Panc1 (cell line): ENCODE results near the gene NDUFA11. TPM values are rescaled to one million over a fixed set of nuclear protein-coding genes. Genes with fewer than 3 reads are reported as not detected.

Source experiments
- ATAC-seq: fragments of 200-7000 bp; cut with Tn5 transposase; 2 replicates; pipeline ENCODE4 v1.9.1; 2020; ENCODE audit warnings: mild to moderate bottlenecking, moderate library complexity
- BruUV-seq: library from RNA; stranded (reverse); fragments of 400-500 nt; replicated peaks from 2 replicates; lab custom pipeline; 2021; lab: Mats Ljungman, UMichigan
- CTCF ChIA-PET: fragments of 300-600 bp; sonication (Branson Sonifier 250); formaldehyde crosslinking; loops from one replicate; lab custom pipeline; 2022; ENCODE audit warnings: antibody characterized with exemption; lab: Charles Lee
- POLR2A ChIA-PET: fragments of 300-600 bp; sonication (Branson Sonifier 250); formaldehyde crosslinking; loops from one replicate; lab custom pipeline; 2022; ENCODE audit warnings: antibody characterized with exemption; lab: Charles Lee
- DNase-seq: peaks from one replicate; pipeline ENCODE4 v3.0.0-alpha.2; 2010; ENCODE audit warnings: low read depth, low spot score
- H3K27ac ChIP-seq: 2 replicates; pipeline ENCODE4 v1.5.1; 2011; ENCODE audit warnings: mild to moderate bottlenecking, low read length, inconsistent platforms
- H3K27me3 ChIP-seq: fragments of 200-500 bp; sonication (Bioruptor generic); 2 replicates; pipeline ENCODE4 v1.6.0; 2014; ENCODE audit warnings: low read length, inconsistent platforms; ENCODE audit not compliant: control insufficient read depth, insufficient read depth
- H3K36me3 ChIP-seq: fragments of 200-500 bp; sonication (Bioruptor generic); 2 replicates; pipeline ENCODE4 v1.5.1; 2014; ENCODE audit warnings: inconsistent platforms, mild to moderate bottlenecking, low read length, moderate library complexity; ENCODE audit not compliant: control insufficient read depth, insufficient read depth
- H3K4me1 ChIP-seq: 2 replicates; pipeline ENCODE4 v1.5.1; 2011; ENCODE audit warnings: inconsistent platforms, mild to moderate bottlenecking, low read length, moderate library complexity; ENCODE audit not compliant: control insufficient read depth, insufficient read depth
- H3K4me3 ChIP-seq, 2 experiments: 2 replicates each; pipeline ENCODE4 v1.5.1; 2011 to 2012; ENCODE audit warnings: low read depth in 2 of 2, low read length in 2 of 2, mild to moderate bottlenecking in 2 of 2, inconsistent platforms in 1 of 2, moderate library complexity in 1 of 2
- H3K9me3 ChIP-seq: fragments of 200-500 bp; sonication (Bioruptor generic); 2 replicates; pipeline ENCODE4 v1.5.1; 2014; ENCODE audit warnings: low read depth, mild to moderate bottlenecking, inconsistent platforms, low read length, moderate library complexity; ENCODE audit not compliant: control insufficient read depth, insufficient read depth
- CTCF ChIP-seq: fragments of 450-650 bp; IDR thresholded peaks from 2 replicates; pipeline ENCODE4 v1.5.1; 2017; ENCODE audit warnings: mild to moderate bottlenecking
- POLR2AphosphoS5 ChIP-seq: IDR thresholded peaks from 2 replicates; pipeline ENCODE4 v1.6.1; 2012; ENCODE audit warnings: mild to moderate bottlenecking, low read depth, low read length, moderate library complexity
- REST ChIP-seq, 2 experiments: IDR thresholded peaks; 2 replicates each; pipeline ENCODE4 v1.6.1; 2011 to 2012; ENCODE audit warnings: low read depth in 2 of 2, control low read depth in 1 of 2, low read length in 1 of 2, mild to moderate bottlenecking in 1 of 2, moderate library complexity in 1 of 2; ENCODE audit not compliant: insufficient read depth in 1 of 2
- SIN3A ChIP-seq: IDR thresholded peaks from 2 replicates; pipeline ENCODE4 v1.6.1; 2012; ENCODE audit warnings: low read depth, mild to moderate bottlenecking, low read length, moderate library complexity, borderline replicate concordance; ENCODE audit not compliant: insufficient read depth
- TCF7L2 ChIP-seq: IDR thresholded peaks from 2 replicates; pipeline ENCODE4 v1.6.1; 2011; ENCODE audit warnings: mild to moderate bottlenecking, low read depth, low read length, inconsistent platforms
- in situ Hi-C: cut with HindIII; loops from 2 replicates; pipeline ENCODE4 v1.10.0; 2016; ENCODE audit warnings: low sequenced_read_pairs, low pct_unique_long_range_greater_than_20kb
- intact Hi-C: fragments of 100-400 bp; cut with micrococcal nuclease; formaldehyde crosslinking; loops from one replicate; pipeline ENCODE4 v1.10.0; 2022; ENCODE audit not compliant: unreplicated experiment
- total RNA-seq: library from RNA; stranded (reverse); gene quantifications from one replicate; pipeline ENCODE4 v1.2.1, GENCODE V29; 2021; ENCODE audit not compliant: unreplicated experiment

Gene NDUFA11
- total RNA-seq, 1 experiment from 2014 or later = 242 TPM

GRCh38 chr19:5936292-5936592, 32.7 kb upstream of the NDUFA11 start:
- no peak overlapping the region for H3K4me3 ChIP-seq
- ATAC-seq (no peak), DNase-seq (no peak)
- ChIA-PET POLR2A (no interaction called here), CTCF (no interaction called here)
- BruUV-seq = no TSS peak
- intact Hi-C loops = no loop called here
- in situ Hi-C loops = no loop called here
- no peak overlapping the region for H3K27ac ChIP-seq
- no peaks in the 10 kb centered on the region for H3K27me3 ChIP-seq
- H3K4me1 ChIP-seq = no peaks in the 10 kb centered on the region; the same call in 1 of the 2 replicates
- no peaks in the 10 kb centered on the region for H3K9me3 ChIP-seq
- TF ChIP-seq SIN3A (no peak), REST (IDR thresholded peaks at IDR 0.05; ENCODE audit: insufficient read depth in 1 of 2, low read depth in 2 of 2, low read length in 1 of 2) (no peak), POLR2AphosphoS5 (no peak), CTCF (no peak), TCF7L2 (no peak)
- no peaks in the 10 kb centered on the region; the same call in 1 of the 2 replicates for H3K36me3 ChIP-seq

- ATAC-seq = no peak
- intact Hi-C loops = no loop called here
- CTCF ChIA-PET = no interaction called here
- TF ChIP-seq REST (IDR thresholded peaks at IDR 0.05; ENCODE audit: insufficient read depth in 1 of 2, low read depth in 2 of 2, low read length in 1 of 2) (no peak), POLR2AphosphoS5 (no peak), SIN3A (no peak), CTCF (no peak), TCF7L2 (no peak)
- H3K9me3 ChIP-seq = no peaks in the 10 kb centered on the region
- no peak overlapping the region for H3K4me3 ChIP-seq
- no peaks in the 10 kb centered on the region; the same call in 1 of the 2 replicates for H3K4me1 ChIP-seq
- POLR2A ChIA-PET = no interaction called here
- H3K27me3 ChIP-seq = no peaks in the 10 kb centered on the region
- DNase-seq = no peak
- no TSS peak for BruUV-seq
- no peaks in the 10 kb centered on the region; the same call in 1 of the 2 replicates for H3K36me3 ChIP-seq
- H3K27ac ChIP-seq = no peak overlapping the region
- in situ Hi-C loops = no loop called here
These were observed 32.1 kb upstream of the NDUFA11 start for GRCh38 chr19:5935473-5936291.
